Measurements from ENCODE around the gene PALM.

PALM gene

DNA sequence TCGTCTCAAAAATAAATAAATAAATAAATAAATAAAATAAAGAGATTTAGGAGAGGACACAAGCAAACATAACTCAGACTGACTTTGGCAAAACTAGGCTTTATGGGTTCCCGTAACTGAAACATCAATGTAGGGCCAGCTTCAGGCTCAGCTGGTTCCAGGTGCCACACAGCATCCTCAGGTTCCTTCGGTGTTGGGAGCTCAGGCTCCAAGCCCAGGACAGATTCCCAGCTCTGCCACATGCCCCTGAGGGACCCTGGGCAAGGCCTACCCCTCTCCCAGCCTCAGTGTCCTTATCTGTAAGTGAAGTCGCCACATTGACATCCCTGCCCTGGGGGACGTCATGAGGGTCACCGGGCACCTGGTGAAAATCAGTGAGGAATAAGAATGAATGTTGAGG, 60.9 kb downstream of the PALM start:
- TF ChIP-seq ZNF8 (CRISPR knock-in tag; IDR thresholded peaks at IDR 0.05) = no peak
- TF ChIP-seq TSHZ2 (CRISPR knock-in tag; IDR thresholded peaks at IDR 0.05) = no peak
- no peak for TF ChIP-seq SNAI2 (CRISPR knock-in tag; IDR thresholded peaks at IDR 0.05)
- TF ChIP-seq CSRNP3 (CRISPR knock-in tag; IDR thresholded peaks at IDR 0.05) = no peak
- TF ChIP-seq ARNTL (CRISPR knock-in tag; IDR thresholded peaks at IDR 0.05; ENCODE audit: borderline replicate concordance, low read depth) = no peak
- TF ChIP-seq OSR1 (CRISPR knock-in tag; IDR thresholded peaks at IDR 0.05) = no peak
- no peak for ATAC-seq

GRCh38 chr19:771332-771785, 62.6 kb downstream of the PALM start:
- peak; percentile 66 for ATAC-seq
- TF ChIP-seq OSR1 (CRISPR knock-in tag; IDR thresholded peaks at IDR 0.05) (no peak), RARB (CRISPR knock-in tag; IDR thresholded peaks at IDR 0.05) (no peak), BACH2 (CRISPR knock-in tag; IDR thresholded peaks at IDR 0.05; ENCODE audit: borderline replicate concordance) (no peak), ESRRG (CRISPR knock-in tag; IDR thresholded peaks at IDR 0.05) (no peak), CSDC2 (CRISPR knock-in tag; IDR thresholded peaks at IDR 0.05) (no peak), CSRNP3 (CRISPR knock-in tag; IDR thresholded peaks at IDR 0.05) (no peak)

GRCh38 chr19:772063-772462, 63.3 kb downstream of the PALM start:
- ATAC-seq = no peak

More at GRCh38 chr19:772063-772462, 63.3 kb downstream of the PALM start:
- TF ChIP-seq ZC3H10 (CRISPR knock-in tag; IDR thresholded peaks at IDR 0.05) = no peak
- TF ChIP-seq BACH2 (CRISPR knock-in tag; IDR thresholded peaks at IDR 0.05; ENCODE audit: borderline replicate concordance) = no peak
- TF ChIP-seq POU6F1 (CRISPR knock-in tag; IDR thresholded peaks at IDR 0.05; ENCODE audit: borderline replicate concordance, low read depth) = no peak
- TF ChIP-seq SNAI2 (CRISPR knock-in tag; IDR thresholded peaks at IDR 0.05) = no peak
- TF ChIP-seq ISL1 (CRISPR knock-in tag; IDR thresholded peaks at IDR 0.05) = no peak
- no peak for TF ChIP-seq ZNF565 (CRISPR knock-in tag; conservative IDR thresholded peaks at IDR 0.05; ENCODE audit: low read depth)
- TF ChIP-seq RARB (CRISPR knock-in tag; IDR thresholded peaks at IDR 0.05) = no peak
- TF ChIP-seq CSDC2 (CRISPR knock-in tag; IDR thresholded peaks at IDR 0.05) = no peak
- TF ChIP-seq ZFP3 (CRISPR knock-in tag; IDR thresholded peaks at IDR 0.05) = no peak
- TF ChIP-seq TSHZ2 (CRISPR knock-in tag; IDR thresholded peaks at IDR 0.05) = no peak
- TF ChIP-seq ZFP30 (CRISPR knock-in tag; IDR thresholded peaks at IDR 0.05) = no peak
- no peak for TF ChIP-seq CSRNP3 (CRISPR knock-in tag; IDR thresholded peaks at IDR 0.05)
- TF ChIP-seq CREB5 (CRISPR knock-in tag; IDR thresholded peaks at IDR 0.05; ENCODE audit: low read depth) = no peak
- TF ChIP-seq ZNF8 (CRISPR knock-in tag; IDR thresholded peaks at IDR 0.05) = no peak
- TF ChIP-seq, protein P1, sequence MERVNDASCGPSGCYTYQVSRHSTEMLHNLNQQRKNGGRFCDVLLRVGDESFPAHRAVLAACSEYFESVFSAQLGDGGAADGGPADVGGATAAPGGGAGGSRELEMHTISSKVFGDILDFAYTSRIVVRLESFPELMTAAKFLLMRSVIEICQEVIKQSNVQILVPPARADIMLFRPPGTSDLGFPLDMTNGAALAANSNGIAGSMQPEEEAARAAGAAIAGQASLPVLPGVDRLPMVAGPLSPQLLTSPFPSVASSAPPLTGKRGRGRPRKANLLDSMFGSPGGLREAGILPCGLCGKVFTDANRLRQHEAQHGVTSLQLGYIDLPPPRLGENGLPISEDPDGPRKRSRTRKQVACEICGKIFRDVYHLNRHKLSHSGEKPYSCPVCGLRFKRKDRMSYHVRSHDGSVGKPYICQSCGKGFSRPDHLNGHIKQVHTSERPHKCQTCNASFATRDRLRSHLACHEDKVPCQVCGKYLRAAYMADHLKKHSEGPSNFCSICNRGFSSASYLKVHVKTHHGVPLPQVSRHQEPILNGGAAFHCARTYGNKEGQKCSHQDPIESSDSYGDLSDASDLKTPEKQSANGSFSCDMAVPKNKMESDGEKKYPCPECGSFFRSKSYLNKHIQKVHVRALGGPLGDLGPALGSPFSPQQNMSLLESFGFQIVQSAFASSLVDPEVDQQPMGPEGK (CRISPR knock-in tag; IDR thresholded peaks at IDR 0.05; ENCODE audit: borderline replicate concordance) = no peak
- TF ChIP-seq PPARA (CRISPR knock-in tag; IDR thresholded peaks at IDR 0.05; ENCODE audit: borderline replicate concordance) = no peak
- no peak for TF ChIP-seq GLIS3 (CRISPR knock-in tag; IDR thresholded peaks at IDR 0.05)
- TF ChIP-seq ESRRG (CRISPR knock-in tag; IDR thresholded peaks at IDR 0.05) = no peak
- no peak for TF ChIP-seq OSR1 (CRISPR knock-in tag; IDR thresholded peaks at IDR 0.05)

All from SK-N-SH treated with all-trans-retinoic acid at 6 μM for 48 hours (cell line).